HCT116 (cell line): ENCODE data around the gene GRIA1. TPM values are rescaled to one million over a fixed set of nuclear protein-coding genes. Genes with fewer than 3 reads are reported as not detected.

ENCODE experiments used
- ATAC-seq: fragments of 200-7000 bp; cut with Tn5 transposase; 2 replicates; pipeline ENCODE4 v1.9.1; 2020; ENCODE audit warnings: mild to moderate bottlenecking, moderate library complexity
- BruUV-seq: library from RNA; stranded (reverse); fragments of 400-500 nt; replicated peaks from 2 replicates; lab custom pipeline; 2021; lab: Mats Ljungman, UMichigan
- CTCF ChIA-PET: fragments of 300-600 bp; sonication (Branson Sonifier 250); formaldehyde crosslinking; loops from one replicate; lab custom pipeline; 2021; ENCODE audit warnings: antibody characterized with exemption; lab: Charles Lee
- POLR2A ChIA-PET: fragments of 300-600, 350-600 bp; sonication (Branson Sonifier 250); formaldehyde crosslinking; loops from one replicate; lab custom pipeline; 2021; ENCODE audit warnings: antibody characterized with exemption; lab: Charles Lee
- RAD21 ChIA-PET, 2 experiments: fragments of 300-600 bp; sonication (Branson Sonifier 250); formaldehyde crosslinking; loops; one replicate each; lab custom pipeline; 2023; ENCODE audit warnings: low total read pairs in 2 of 2; ENCODE audit not compliant: uncharacterized antibody in 2 of 2, unreplicated experiment in 2 of 2, low non-redundant PET in 1 of 2; lab: Charles Lee
- DNase-seq: peaks from one replicate; pipeline ENCODE4 v3.0.0-alpha.2; 2010; ENCODE audit warnings: low read depth, low spot score
- H2AFZ ChIP-seq: fragments of 200-600 bp; shearing (Covaris generic), sonication (generic); 2 replicates; pipeline ENCODE4 v1.6.1; 2017; ENCODE audit warnings: low read depth, mixed run types, mixed read lengths, antibody characterized with exemption, low read length; ENCODE audit not compliant: poor library complexity, severe bottlenecking
- H3K27ac ChIP-seq: 2 replicates; pipeline ENCODE4 v1.5.1; 2012; ENCODE audit warnings: low read depth, low read length
- H3K27me3 ChIP-seq: fragments of 200-600 bp; sonication (generic); 2 replicates; pipeline ENCODE4 v1.6.1; 2016; ENCODE audit warnings: mixed run types, low read length, mixed read lengths; ENCODE audit not compliant: insufficient read depth
- H3K36me3 ChIP-seq, 2 experiments: fragments of 200-500 bp in 1 of 2; fragments of 200-600 bp in 1 of 2; sonication (Bioruptor generic) in 1 of 2; sonication (generic) in 1 of 2; 2 replicates each; pipeline versions ENCODE4 v1.5.1 to v1.6.1; 2014 to 2016; ENCODE audit warnings: low read length in 2 of 2, inconsistent platforms in 1 of 2, mixed read lengths in 1 of 2, mixed run types in 1 of 2; ENCODE audit not compliant: insufficient read depth in 2 of 2, control insufficient read depth in 1 of 2
- H3K4me1 ChIP-seq, 2 experiments: fragments of 200-600 bp in 1 of 2; sonication (generic) in 1 of 2; 2 replicates each; pipeline versions ENCODE4 v1.5.1 to v1.6.1; 2012 to 2017; ENCODE audit warnings: low read length in 2 of 2, inconsistent platforms in 1 of 2, mild to moderate bottlenecking in 1 of 2, mixed read lengths in 1 of 2, mixed run types in 1 of 2, moderate library complexity in 1 of 2; ENCODE audit not compliant: insufficient read depth in 2 of 2, control insufficient read depth in 1 of 2
- H3K4me2 ChIP-seq: fragments of 200-600 bp; sonication (generic); 2 replicates; pipeline ENCODE4 v1.6.1; 2017; ENCODE audit warnings: mixed run types, low read length, mixed read lengths
- H3K4me3 ChIP-seq, 2 experiments: fragments of 200-600 bp in 1 of 2; sonication (generic) in 1 of 2; replicated peaks in 1 of 2; 2 replicates each; pipeline ENCODE4 v1.5.1; 2011 to 2016; ENCODE audit warnings: low read length in 2 of 2, control low read depth in 1 of 2, low read depth in 1 of 2, mild to moderate bottlenecking in 1 of 2, mixed read lengths in 1 of 2, mixed run types in 1 of 2
- H3K79me2 ChIP-seq: fragments of 200-600 bp; sonication (generic); 2 replicates; pipeline ENCODE4 v1.6.1; 2017; ENCODE audit warnings: mild to moderate bottlenecking, mixed run types, low read length, moderate library complexity, mixed read lengths; ENCODE audit not compliant: insufficient read depth
- H3K9ac ChIP-seq: fragments of 200-600 bp; sonication (generic); 2 replicates; pipeline ENCODE4 v1.6.1; 2016; ENCODE audit warnings: low read length, mixed read lengths
- H3K9me2 ChIP-seq: fragments of 200-600 bp; sonication (generic), shearing (Covaris generic); 2 replicates; pipeline ENCODE4 v1.6.1; 2017; ENCODE audit warnings: mixed run types, mild to moderate bottlenecking, moderate library complexity; ENCODE audit not compliant: insufficient read depth
- H3K9me3 ChIP-seq, 2 experiments: fragments of 200-500 bp in 1 of 2; fragments of 200-600 bp in 1 of 2; sonication (Bioruptor generic) in 1 of 2; sonication (generic) in 1 of 2; 2 replicates each; pipeline ENCODE4 v1.6.1; 2014 to 2017; ENCODE audit warnings: low read length in 2 of 2, mixed read lengths in 2 of 2, inconsistent platforms in 1 of 2, low read depth in 1 of 2, mild to moderate bottlenecking in 1 of 2, mixed run types in 1 of 2, moderate library complexity in 1 of 2; ENCODE audit not compliant: control insufficient read depth in 1 of 2, insufficient read depth in 1 of 2
- H4K20me1 ChIP-seq: fragments of 200-600 bp; sonication (generic), shearing (Covaris generic); 2 replicates; pipeline ENCODE4 v1.6.1; 2017; ENCODE audit warnings: mixed run types, mild to moderate bottlenecking, moderate library complexity; ENCODE audit not compliant: insufficient read depth
- CEBPB ChIP-seq: IDR thresholded peaks from 2 replicates; pipeline ENCODE4 v1.6.1; 2012; ENCODE audit warnings: low read depth
- EZH2 ChIP-seq: fragments of 200-600 bp; sonication (generic); IDR thresholded peaks from 2 replicates; pipeline ENCODE4 v1.6.1; 2017; ENCODE audit warnings: antibody characterized with exemption, mixed run types
- EZH2phosphoT487 ChIP-seq: fragments of 200-600 bp; IDR thresholded peaks from 2 replicates; pipeline ENCODE4 v1.6.1; 2018; ENCODE audit warnings: antibody characterized with exemption, borderline replicate concordance
- FOSL1 ChIP-seq: IDR thresholded peaks from 2 replicates; pipeline ENCODE4 v1.6.1; 2012; ENCODE audit warnings: low read depth
- JUND ChIP-seq: IDR thresholded peaks from 2 replicates; pipeline ENCODE4 v1.6.1; 2012
- MAX ChIP-seq: IDR thresholded peaks from 2 replicates; pipeline ENCODE4 v1.6.1; 2012
- POLR2A ChIP-seq: IDR thresholded peaks from 2 replicates; pipeline ENCODE4 v1.7.0; 2011; ENCODE audit warnings: borderline replicate concordance; ENCODE audit not compliant: insufficient read depth, insufficient read length; ENCODE audit errors: extremely low read depth
- REST ChIP-seq: IDR thresholded peaks from 2 replicates; pipeline ENCODE4 v1.6.1; 2012; ENCODE audit warnings: low read depth
- SIN3A ChIP-seq: IDR thresholded peaks from 2 replicates; pipeline ENCODE4 v1.6.1; 2012; ENCODE audit warnings: low read depth
- SP1 ChIP-seq: IDR thresholded peaks from 2 replicates; pipeline ENCODE4 v1.6.1; 2012; ENCODE audit warnings: low read depth
- SRF ChIP-seq: IDR thresholded peaks from 2 replicates; pipeline ENCODE4 v1.6.1; 2012; ENCODE audit warnings: low read depth
- TCF7L2 ChIP-seq: IDR thresholded peaks from 2 replicates; pipeline ENCODE4 v1.7.0; 2011; ENCODE audit warnings: borderline replicate concordance, inconsistent platforms; ENCODE audit not compliant: insufficient read depth, insufficient read length; ENCODE audit errors: extremely low read depth
- intact Hi-C: fragments of 100-400 bp; cut with micrococcal nuclease; formaldehyde crosslinking; loops from 2 replicates; pipeline ENCODE4 v1.10.0; 2022
- total RNA-seq: library from RNA; stranded (reverse); gene quantifications from one replicate; pipeline ENCODE4 v1.2.1, GENCODE V29; 2021; ENCODE audit not compliant: unreplicated experiment
- TF ChIP-seq, protein P1 (sequence below), 3 experiments: fragments of 200-600 bp in 1 of 3; sonication (generic) in 1 of 3; IDR thresholded peaks in 2 of 3; conservative IDR thresholded peaks in 1 of 3; 2 replicates each; pipeline ENCODE4 v1.5.1; 2012 to 2017; ENCODE audit warnings: low read depth in 2 of 3, low read length in 2 of 3, antibody characterized with exemption in 1 of 3, borderline replicate concordance in 1 of 3, control low read depth in 1 of 3, mild to moderate bottlenecking in 1 of 3, mixed read lengths in 1 of 3, mixed run types in 1 of 3, moderate library complexity in 1 of 3; ENCODE audit not compliant: insufficient read depth in 1 of 3

The GRIA1 gene
- total RNA-seq, 1 experiment from 2014 or later, result not detected

GRCh38 chr5:153774686-153775085, 284.2 kb downstream of the GRIA1 start:
- no peaks in the 10 kb centered on the region for H3K79me2 ChIP-seq
- no peaks in the 10 kb centered on the region for H4K20me1 ChIP-seq
- no peaks in the 10 kb centered on the region for H3K36me3 ChIP-seq
- H3K4me2 ChIP-seq, result no peak overlapping the region
- no peak for TF ChIP-seq TCF7L2
- TF ChIP-seq, protein P1, sequence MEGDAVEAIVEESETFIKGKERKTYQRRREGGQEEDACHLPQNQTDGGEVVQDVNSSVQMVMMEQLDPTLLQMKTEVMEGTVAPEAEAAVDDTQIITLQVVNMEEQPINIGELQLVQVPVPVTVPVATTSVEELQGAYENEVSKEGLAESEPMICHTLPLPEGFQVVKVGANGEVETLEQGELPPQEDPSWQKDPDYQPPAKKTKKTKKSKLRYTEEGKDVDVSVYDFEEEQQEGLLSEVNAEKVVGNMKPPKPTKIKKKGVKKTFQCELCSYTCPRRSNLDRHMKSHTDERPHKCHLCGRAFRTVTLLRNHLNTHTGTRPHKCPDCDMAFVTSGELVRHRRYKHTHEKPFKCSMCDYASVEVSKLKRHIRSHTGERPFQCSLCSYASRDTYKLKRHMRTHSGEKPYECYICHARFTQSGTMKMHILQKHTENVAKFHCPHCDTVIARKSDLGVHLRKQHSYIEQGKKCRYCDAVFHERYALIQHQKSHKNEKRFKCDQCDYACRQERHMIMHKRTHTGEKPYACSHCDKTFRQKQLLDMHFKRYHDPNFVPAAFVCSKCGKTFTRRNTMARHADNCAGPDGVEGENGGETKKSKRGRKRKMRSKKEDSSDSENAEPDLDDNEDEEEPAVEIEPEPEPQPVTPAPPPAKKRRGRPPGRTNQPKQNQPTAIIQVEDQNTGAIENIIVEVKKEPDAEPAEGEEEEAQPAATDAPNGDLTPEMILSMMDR (IDR thresholded peaks at IDR 0.05 in 2 of 3, conservative IDR thresholded peaks at IDR 0.05 in 1 of 3; ENCODE audit: borderline replicate concordance in 1 of 3, insufficient read depth in 1 of 3, low read depth in 2 of 3, low read length in 2 of 3), result no peak
- no peak for TF ChIP-seq FOSL1
- no peak for TF ChIP-seq SRF
- TF ChIP-seq SP1, result no peak
- TF ChIP-seq EZH2phosphoT487, result no peak
- TF ChIP-seq SIN3A, result no peak
- no peak for TF ChIP-seq MAX
- no peak for TF ChIP-seq POLR2A
- TF ChIP-seq REST, result no peak
- no peak for TF ChIP-seq CEBPB
- TF ChIP-seq JUND, result no peak
- TF ChIP-seq EZH2, result no peak
- ChIA-PET CTCF (no interaction called here), POLR2A (no interaction called here), RAD21 (no interaction called here)
- no peak overlapping the region for H3K27ac ChIP-seq
- no peak overlapping the region for H3K4me3 ChIP-seq
- no peaks in the 10 kb centered on the region for H3K9me3 ChIP-seq
- BruUV-seq, result no TSS peak
- H3K9ac ChIP-seq, result no peak overlapping the region
- H2AFZ ChIP-seq, result no peak overlapping the region
- H3K27me3 ChIP-seq, result peaks cover 17% of the 10 kb centered on the region
- DNase-seq, result no peak
- H3K4me1 ChIP-seq, result no peaks in the 10 kb centered on the region
- no peak for ATAC-seq
- no peaks in the 10 kb centered on the region for H3K9me2 ChIP-seq
- intact Hi-C loops, result no loop called here
